GM23248 (cell line): ENCODE data around the gene FKBP1B.

Experiments used
- EZH2 ChIP-seq: fragments of 200-600 bp; sonication (generic); IDR thresholded peaks from 2 replicates; pipeline ENCODE4 v1.6.1; 2018; ENCODE audit warnings: antibody characterized with exemption, mild to moderate bottlenecking; ENCODE audit not compliant: insufficient read depth, poor library complexity, severe bottlenecking
- EZH2phosphoT487 ChIP-seq: fragments of 200-600 bp; sonication (generic); IDR thresholded peaks from 2 replicates; pipeline ENCODE4 v1.6.1; 2018; ENCODE audit warnings: antibody characterized with exemption, moderate library complexity, mild to moderate bottlenecking, low read depth; ENCODE audit not compliant: insufficient read depth

DNA sequence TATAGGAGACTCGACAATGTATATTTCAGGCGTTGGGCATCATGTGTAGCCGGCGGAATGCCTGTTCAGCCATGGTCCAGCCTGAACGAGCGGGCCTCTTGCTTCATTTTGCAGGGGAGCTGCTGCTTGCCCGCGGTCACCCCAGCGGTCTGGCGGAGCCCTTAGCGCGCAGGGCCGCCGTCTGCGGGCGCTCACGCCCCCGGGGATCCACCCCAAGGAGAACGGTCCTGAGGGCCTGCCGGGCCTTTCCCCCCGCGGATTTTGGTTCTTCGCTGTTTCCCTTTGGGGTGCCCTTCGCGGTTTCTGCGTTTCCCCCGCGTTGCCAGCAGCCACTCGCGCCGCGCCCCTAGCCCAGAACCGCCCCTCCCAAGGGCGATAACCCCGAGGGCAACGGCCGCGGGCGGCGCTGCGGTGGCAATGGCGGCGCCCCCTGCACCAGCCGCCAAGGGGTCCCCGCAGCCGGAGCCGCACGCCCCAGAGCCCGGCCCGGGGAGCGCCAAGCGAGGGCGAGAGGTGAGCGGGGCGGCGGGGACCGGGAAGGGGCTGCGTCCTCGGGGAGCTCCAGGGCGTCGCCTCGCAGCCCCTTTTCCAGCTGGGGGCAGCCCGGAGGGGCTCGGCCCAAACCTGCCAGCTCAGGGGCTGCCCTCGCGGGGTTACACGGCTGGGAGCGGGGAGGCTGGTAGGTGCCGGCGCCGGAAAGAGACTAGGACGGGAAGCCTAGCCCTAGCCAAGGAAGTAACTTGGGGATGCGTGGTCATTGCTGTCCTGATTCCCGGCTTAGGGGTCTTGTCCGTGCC, 39.7 kb upstream of the FKBP1B start, which contains the start of gene MFSD2B:
- no peak for TF ChIP-seq EZH2
- no peak for TF ChIP-seq EZH2phosphoT487
